Stimulated activated naive CD8-positive, alpha-beta T cell treated with anti-CD3 and anti-CD28 coated beads, Interleukin-15, amount 100 ng/mL, for 72 hours (primary cell): Measurements from ENCODE around the gene OTOS.

Experiments used
- ATAC-seq: fragments of 150-1000 bp; cut with Tn5 transposase; 2 replicates; pipeline ENCODE4 v1.10.0; 2021; ENCODE audit warnings: mild to moderate bottlenecking, moderate library complexity
- DNase-seq, 2 donors: peaks; one replicate each; pipeline ENCODE4 v3.0.0; 2021 to 2022
- H3K27ac Mint-ChIP-seq, 2 donors: one replicate each; pipeline ENCODE4 v1.8.0; 2022; ENCODE audit warnings: mild to moderate bottlenecking in 2 of 2, mixed read lengths in 2 of 2, moderate library complexity in 2 of 2
- H3K27me3 Mint-ChIP-seq: one replicate; pipeline ENCODE4 v1.8.0; 2022; ENCODE audit warnings: mixed read lengths
- H3K4me1 Mint-ChIP-seq: one replicate; pipeline ENCODE4 v1.8.0; 2022; ENCODE audit warnings: mild to moderate bottlenecking, mixed read lengths
- H3K4me3 Mint-ChIP-seq, 2 donors: one replicate each; pipeline ENCODE4 v1.8.0; 2022; ENCODE audit warnings: mild to moderate bottlenecking in 2 of 2, mixed read lengths in 2 of 2, moderate library complexity in 1 of 2
- H3K9me3 Mint-ChIP-seq, 2 donors: one replicate each; pipeline ENCODE4 v1.8.0; 2022; ENCODE audit warnings: mixed read lengths in 2 of 2

The OTOS gene

DNA sequence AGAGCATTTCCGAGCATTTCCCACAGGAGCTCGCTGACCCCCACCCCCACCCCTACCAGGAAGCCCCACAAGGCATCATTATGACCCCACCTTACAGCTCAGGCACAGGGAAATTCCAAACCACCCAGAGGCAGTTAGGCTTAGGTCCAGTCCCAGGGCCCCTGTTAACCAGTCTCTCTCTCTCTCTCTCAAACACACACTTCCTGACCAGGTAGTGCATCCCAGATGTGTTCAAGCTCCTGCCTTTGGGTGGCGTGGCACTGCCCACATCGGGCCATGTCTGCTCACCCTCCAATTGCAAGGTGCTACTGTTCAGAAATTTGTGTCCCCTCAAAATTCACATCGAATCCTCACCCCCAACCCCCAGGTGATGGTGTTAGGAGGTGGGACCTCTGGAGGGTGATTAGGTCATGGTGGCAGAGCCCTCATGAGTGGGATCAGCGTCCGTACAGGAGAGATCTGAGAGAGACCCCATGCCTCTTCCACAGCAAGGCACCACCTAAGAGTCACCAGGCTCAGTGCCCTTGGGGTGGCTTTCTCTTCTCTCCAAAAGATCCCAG is 13.2 kb downstream of the OTOS start:
- no peak for ATAC-seq
- Mint-ChIP-seq H3K27ac (peak overlapping the region in 1 of 2 donors; percentile 29), H3K9me3 (no peaks in the 10 kb centered on the region), H3K27me3 (no peaks in the 10 kb centered on the region), H3K4me1 (no peaks in the 10 kb centered on the region), H3K4me3 (no peak overlapping the region)
- no peak for DNase-seq

DNA sequence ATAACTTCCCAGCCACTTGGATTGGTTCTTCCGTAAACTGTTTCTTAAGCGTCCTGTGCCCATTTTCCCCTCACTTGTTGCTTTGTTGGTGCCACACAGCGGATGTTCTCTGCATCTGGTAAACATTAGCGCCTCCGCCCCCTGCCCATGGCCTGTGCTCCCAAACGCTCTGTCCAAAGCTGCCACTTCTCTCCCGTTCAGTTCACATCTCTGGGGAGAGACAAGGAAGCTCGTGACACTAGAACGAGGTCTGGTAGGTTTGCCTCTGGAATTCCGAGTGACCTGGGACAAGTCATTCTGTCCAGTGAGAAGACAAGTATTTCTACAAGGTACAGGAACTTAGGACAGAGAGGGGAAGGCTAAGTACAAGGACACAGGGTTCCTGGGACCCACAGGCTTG is 13.7 kb downstream of the OTOS start:
- Mint-ChIP-seq H3K4me3 (no peak overlapping the region), H3K4me1 (peaks cover 1% of the 10 kb centered on the region), H3K27ac (no peak overlapping the region), H3K27me3 (no peaks in the 10 kb centered on the region), H3K9me3 (no peaks in the 10 kb centered on the region)
- ATAC-seq: no peak
- no peak for DNase-seq

DNA sequence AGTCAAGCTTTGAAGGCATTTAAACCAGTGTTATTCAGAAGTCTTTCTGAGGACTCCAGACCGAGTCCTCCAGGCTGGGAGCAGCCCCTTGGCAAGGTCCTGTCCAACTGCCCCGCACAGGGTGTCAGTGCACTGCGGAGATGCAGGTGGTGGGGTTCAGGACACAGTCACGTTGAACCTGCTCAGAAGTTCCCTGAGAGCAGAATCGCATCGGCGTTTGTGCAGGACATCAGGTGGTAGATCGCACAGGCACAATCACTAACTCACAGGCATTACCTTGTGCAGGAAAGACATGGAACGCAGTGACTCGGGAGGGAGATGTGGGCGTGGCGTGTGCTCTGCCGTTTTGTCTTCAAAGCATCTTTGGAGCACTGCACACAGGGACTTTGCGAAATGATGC is 14.7 kb downstream of the OTOS start:
- Mint-ChIP-seq H3K4me1 (peaks cover 8% of the 10 kb centered on the region), H3K27ac (no peak overlapping the region)
- no peak for ATAC-seq

DNA sequence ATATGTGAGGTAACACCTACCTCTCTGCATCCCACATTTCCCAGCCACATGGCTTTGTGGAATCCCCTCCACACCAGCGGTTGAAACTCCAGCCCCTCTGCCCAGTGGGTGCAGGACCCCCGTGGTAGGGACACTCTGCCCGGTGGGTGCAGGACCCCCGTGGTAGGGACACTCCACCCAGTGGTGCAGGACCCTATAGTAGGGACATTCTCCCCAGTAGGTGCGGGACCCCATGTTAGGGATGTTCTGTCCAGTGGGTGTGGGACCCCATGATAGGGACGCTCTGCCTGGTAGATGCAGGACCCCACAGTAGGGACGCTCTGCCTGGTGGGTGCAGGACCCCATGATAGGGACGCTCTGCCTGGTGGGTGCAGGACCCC is 15.8 kb downstream of the OTOS start:
- Mint-ChIP-seq H3K27me3 (no peaks in the 10 kb centered on the region), H3K4me1 (peaks cover 8% of the 10 kb centered on the region), H3K9me3 (no peaks in the 10 kb centered on the region), H3K4me3 (no peak overlapping the region), H3K27ac (no peak overlapping the region)
- peak; percentile 37 for ATAC-seq
- DNase-seq: no peak

More for the DNA sequence above, 14.7 kb downstream of the OTOS start:
- Mint-ChIP-seq H3K9me3 (no peaks in the 10 kb centered on the region), H3K4me3 (no peak overlapping the region), H3K27me3 (no peaks in the 10 kb centered on the region)
- no peak for DNase-seq

DNA sequence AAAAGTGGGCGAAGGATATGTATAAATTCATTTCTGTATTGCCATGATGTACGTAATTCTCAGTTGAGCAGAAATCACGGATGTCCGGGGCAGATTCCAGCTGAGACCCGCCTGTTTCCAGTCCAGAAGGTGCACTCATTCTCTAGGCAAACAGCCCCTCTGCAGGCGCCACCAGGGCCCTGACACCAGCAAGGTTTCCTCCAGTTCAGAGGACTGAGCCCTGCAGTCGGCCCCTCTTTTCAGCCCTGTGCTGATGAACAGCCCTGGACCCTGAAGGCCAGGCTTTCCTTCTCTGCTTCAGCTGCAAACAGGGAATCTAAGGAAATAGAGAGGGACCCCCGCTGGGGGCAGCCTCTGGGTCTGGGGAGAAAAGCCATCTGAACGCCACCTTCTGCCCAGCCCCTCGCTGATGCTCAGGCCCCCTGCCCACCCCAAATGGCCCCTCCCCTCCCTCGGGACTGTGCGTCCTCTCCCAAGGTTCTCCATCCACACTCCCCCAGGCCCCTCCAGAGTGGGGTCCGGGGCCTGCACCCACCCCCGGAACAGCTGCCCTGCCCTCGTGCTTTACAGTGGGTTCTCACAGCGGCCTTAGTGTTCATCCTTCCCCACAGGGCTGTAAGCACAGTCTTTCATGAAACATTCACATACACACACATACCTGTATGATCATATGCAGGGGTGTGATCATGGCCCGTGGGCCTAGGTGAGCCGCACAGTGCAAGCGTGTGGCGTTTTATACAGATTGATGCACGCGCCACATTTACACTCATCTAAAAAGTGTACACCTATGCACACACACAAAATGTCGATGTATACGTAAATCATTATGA is 16.4 kb downstream of the OTOS start:
- Mint-ChIP-seq H3K4me1 (peaks cover 8% of the 10 kb centered on the region), H3K27me3 (no peaks in the 10 kb centered on the region), H3K4me3 (no peak overlapping the region), H3K9me3 (no peaks in the 10 kb centered on the region), H3K27ac (no peak overlapping the region)
- DNase-seq (no peak), ATAC-seq (no peak)

DNA sequence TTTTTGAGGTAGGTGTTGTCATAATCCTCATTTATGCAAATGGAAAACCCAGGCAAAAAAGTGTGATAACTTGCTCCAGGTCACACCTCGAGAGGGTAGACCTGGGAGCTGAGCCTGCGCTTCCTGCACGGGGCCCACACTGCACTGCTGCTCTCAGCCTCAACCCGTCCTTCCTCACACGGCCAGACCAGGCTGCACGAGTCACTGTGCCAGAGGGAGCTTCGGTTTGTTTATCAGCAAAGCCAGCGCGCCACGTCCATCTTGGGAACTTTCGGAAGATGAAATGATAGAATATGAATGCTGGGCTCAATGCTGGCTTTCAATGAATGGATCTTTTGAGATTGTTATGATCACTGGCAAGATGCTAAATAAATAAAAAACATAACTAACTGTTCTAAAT is 18.8 kb downstream of the OTOS start:
- H3K27ac Mint-ChIP-seq: no peak overlapping the region
- no peaks in the 10 kb centered on the region for H3K9me3 Mint-ChIP-seq
- peaks cover 8% of the 10 kb centered on the region for H3K4me1 Mint-ChIP-seq
- no peak for ATAC-seq
- no peaks in the 10 kb centered on the region for H3K27me3 Mint-ChIP-seq
- H3K4me3 Mint-ChIP-seq: no peak overlapping the region
- no peak for DNase-seq

DNA sequence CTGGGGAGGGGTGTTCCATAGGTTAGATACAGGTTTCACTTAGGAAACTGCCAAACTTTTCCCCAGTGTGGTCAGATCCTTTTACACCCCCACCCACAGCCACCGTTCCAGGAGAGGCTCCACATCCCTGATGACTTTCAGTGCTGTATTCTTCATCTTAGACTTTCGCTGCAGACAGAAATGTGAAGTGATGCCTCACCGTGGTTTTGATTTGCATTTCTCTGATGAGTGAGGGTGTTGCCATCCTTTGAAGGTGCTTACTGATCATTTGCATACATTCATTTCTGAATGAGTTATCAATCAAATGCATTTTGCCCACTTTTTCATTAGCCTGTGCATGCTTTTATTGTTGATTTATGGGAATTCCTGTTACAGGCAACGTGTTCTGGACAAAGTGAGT is 19.3 kb downstream of the OTOS start:
- peak; percentile 69 for ATAC-seq
- peaks cover 3% of the 10 kb centered on the region for H3K27me3 Mint-ChIP-seq
- H3K27ac Mint-ChIP-seq: no peak overlapping the region
- no peak overlapping the region for H3K4me3 Mint-ChIP-seq
- no peak for DNase-seq
- peaks cover 8% of the 10 kb centered on the region for H3K4me1 Mint-ChIP-seq
- H3K9me3 Mint-ChIP-seq: no peaks in the 10 kb centered on the region

DNA sequence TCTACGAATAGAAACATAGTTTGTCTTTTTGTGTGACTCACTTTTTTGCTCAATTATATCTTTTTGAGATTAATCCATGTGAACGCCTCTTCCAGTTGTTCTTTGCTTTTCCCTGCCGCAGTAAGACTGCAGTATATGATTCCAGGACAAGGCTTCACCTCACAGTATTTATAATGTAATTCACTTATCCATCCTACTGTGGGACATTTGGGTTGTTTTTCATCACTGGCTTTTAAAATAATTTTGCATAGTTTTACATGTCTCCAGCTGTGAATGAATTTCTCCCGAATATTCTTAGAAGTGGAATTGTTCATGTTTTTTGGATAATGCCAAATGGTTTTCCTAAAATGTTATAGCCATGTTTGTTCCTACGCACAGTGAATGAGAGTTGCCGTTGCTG is 26.2 kb downstream of the OTOS start:
- ATAC-seq (no peak), DNase-seq (no peak)
- no peaks in the 10 kb centered on the region for H3K4me1 Mint-ChIP-seq
- H3K4me3 Mint-ChIP-seq: no peak overlapping the region
- no peaks in the 10 kb centered on the region for H3K9me3 Mint-ChIP-seq
- H3K27ac Mint-ChIP-seq: no peak overlapping the region
- peaks cover 61% of the 10 kb centered on the region for H3K27me3 Mint-ChIP-seq

DNA sequence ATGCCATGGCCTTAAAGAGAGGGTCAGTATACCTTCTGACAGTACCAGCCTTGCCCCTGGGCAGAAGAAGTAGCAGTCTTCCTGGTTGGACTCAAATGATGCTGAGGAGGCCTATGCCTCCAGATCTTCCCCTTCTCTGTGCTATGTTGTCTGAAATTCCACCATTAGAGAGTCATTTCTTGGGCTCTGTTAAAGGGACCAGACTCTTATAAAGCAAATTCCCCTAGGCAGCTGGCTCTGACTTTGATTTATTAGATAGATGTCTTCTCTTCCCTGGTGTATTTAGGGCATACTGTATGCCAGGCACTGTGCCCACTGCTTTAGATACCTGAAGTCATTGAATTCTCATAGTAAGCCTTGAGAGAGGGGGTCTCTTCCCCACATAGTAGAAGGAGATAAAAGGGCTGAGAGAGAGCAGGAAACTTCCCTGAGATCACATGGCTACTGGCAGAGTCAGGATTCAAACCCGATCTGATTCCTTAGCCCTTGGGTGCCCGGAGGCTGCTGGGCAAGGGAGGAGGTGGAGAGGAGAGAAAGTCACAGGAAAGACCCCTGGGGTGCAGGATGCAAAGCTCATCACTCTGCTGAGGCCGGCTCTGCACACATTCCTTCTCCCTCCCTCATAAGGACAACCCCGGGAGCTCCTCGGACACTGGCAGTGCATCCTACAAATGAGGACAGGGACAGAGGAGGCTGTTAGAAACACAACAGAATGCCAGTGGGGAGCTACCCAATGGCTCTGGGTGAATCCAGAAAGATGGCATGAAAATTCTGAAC is 27.4 kb downstream of the OTOS start:
- no peak overlapping the region for H3K27ac Mint-ChIP-seq
- no peaks in the 10 kb centered on the region for H3K9me3 Mint-ChIP-seq
- H3K27me3 Mint-ChIP-seq: peaks cover 61% of the 10 kb centered on the region
- no peaks in the 10 kb centered on the region for H3K4me1 Mint-ChIP-seq
- ATAC-seq: no peak
- DNase-seq: no peak
- no peak overlapping the region for H3K4me3 Mint-ChIP-seq

DNA sequence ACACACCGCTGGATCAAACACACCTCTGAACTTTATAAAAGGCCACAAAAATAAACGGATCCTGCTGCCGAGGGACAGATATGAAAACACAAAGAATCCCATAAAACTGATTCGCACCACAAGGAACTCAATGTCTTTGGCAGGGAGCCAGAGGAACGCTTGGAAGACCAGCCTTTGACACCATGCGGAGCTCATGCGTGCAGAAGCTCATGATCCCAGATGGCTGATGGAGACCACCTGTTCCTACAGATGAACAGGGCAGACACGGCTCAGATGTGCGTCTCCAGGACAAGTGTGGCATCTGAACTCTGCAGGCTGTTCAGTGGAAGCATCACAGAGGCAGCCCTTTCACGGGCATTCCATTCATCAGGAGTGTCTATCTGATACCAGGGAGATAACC is 29.2 kb downstream of the OTOS start:
- ATAC-seq (no peak), DNase-seq (no peak)
- Mint-ChIP-seq H3K27ac (no peak overlapping the region), H3K9me3 (no peaks in the 10 kb centered on the region), H3K4me3 (no peak overlapping the region), H3K4me1 (no peaks in the 10 kb centered on the region), H3K27me3 (peaks cover 68% of the 10 kb centered on the region)

DNA sequence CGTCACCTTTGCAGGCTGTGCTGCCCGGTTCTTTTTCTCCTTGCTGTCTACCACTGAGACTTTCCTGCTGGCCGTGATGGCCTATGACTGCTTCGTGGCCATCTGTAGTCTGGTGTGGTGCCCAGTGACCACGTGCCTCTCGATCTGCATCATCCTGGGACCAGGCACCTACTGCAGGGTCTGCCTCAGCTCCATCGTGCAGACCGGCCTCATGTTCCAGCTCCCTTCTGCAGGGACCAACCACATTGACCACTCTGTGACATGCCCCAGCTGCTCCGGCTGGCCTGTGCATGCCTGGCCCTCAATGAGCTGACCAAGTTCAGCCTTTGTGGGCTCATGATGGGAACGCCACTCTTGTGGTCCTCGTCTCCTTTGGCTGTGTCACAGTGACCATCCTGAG is 31.1 kb downstream of the OTOS start:
- no peak overlapping the region for H3K27ac Mint-ChIP-seq
- peaks cover 57% of the 10 kb centered on the region for H3K27me3 Mint-ChIP-seq
- no peak overlapping the region for H3K4me3 Mint-ChIP-seq
- no peaks in the 10 kb centered on the region for H3K4me1 Mint-ChIP-seq
- no peaks in the 10 kb centered on the region for H3K9me3 Mint-ChIP-seq
- ATAC-seq: no peak
- no peak for DNase-seq

DNA sequence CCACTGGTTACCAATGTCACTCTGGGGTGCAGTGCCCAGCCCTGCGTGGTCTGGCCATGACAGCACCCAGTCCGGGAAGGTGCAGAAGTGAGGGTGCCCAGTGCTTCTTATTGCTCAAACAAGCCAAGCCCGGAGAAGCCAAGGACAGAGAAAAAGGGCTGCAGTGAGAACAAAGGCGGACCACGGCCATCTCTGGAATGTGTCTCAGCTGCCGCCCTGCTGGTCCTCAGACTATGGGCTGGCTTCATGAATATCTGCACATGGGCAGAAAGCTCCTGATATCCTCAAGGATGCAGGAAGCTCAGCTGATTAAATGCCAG is 33.0 kb downstream of the OTOS start:
- DNase-seq (no peak), ATAC-seq (no peak)
- Mint-ChIP-seq H3K9me3 (no peaks in the 10 kb centered on the region), H3K27me3 (peaks cover 58% of the 10 kb centered on the region), H3K4me1 (no peaks in the 10 kb centered on the region), H3K4me3 (no peak overlapping the region), H3K27ac (no peak overlapping the region)

DNA sequence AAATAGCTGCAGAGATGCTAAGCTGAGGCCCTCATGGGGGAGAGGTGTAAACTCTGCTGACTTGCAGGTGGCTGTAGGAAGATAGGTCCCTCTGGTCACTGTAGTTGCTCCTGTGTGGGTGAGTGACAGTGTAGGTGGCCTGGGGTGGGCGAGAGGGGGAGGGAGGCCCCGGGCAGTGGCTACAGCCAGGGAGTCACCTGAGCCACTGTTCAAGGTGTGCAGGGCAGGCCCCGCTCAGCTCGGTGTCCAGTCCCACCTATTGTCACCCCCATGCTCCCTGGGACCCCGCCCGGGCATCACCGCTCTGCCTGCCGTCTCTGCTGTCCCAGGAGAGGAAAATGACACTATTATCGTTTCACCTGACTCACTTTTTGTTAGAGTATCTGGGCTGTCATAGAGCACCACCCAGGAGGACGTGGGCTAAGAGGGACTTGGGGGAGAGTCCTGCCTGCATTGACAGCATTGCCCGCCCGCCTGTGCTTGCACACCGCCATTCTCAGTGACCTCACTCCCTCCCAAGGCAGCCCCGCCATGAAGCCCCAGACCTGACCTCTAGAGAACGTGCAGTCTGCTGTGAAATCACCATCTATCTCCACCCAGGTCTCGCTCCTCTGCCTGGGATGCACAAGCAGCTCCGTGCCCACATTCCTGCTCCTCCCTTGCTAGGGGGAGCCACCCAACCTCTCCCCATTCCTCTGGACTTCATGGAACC is 33.5 kb downstream of the OTOS start:
- Mint-ChIP-seq H3K27ac (peak overlapping the region in 1 of 2 donors; percentile 86), H3K4me3 (no peak overlapping the region)

DNA sequence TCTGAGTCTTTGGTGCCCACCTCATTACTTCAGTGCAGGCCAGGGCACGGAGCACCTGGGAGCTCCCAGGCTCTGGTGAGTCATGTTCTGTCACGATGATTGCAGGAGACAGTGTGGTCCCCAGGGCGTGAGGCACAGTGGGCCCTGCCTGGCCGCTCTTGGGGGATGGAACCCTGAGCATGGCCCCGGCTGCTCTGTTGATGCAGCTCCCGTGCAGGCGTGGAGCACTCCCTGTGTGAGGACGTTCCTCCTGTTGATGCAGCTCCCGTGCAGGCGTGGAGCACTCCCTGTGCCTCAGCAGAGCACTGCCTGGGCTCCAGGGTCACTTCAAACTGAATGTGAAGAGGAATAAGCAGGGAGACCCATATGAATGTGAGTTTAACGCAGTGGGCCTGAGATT is 34.5 kb downstream of the OTOS start:
- Mint-ChIP-seq H3K4me3 (no peak overlapping the region), H3K27me3 (peaks cover 54% of the 10 kb centered on the region), H3K9me3 (no peaks in the 10 kb centered on the region), H3K4me1 (no peaks in the 10 kb centered on the region), H3K27ac (no peak overlapping the region)
- ATAC-seq: no peak
- DNase-seq: no peak

More for the DNA sequence above, 33.5 kb downstream of the OTOS start:
- ATAC-seq (no peak), DNase-seq (no peak)
- Mint-ChIP-seq H3K4me1 (no peaks in the 10 kb centered on the region), H3K27me3 (peaks cover 54% of the 10 kb centered on the region), H3K9me3 (no peaks in the 10 kb centered on the region)

DNA sequence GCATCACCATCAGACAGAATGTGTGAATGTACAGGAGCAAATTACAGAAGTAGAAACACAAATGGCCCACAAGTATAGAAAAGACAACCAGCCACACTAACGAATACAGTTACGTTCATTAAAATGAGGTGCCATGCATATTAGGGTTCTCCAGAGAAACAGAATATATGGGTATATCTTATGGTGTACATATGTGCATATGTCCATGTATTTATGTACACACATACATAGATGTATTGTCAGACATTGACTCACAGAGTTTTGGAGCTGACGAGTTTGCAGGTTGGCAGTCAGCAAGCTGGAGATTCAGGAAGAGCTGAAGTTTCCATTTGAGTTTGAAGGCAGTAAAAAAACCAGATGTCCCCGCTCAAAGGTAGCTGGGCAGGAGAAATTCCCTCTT is 37.3 kb downstream of the OTOS start:
- Mint-ChIP-seq H3K27ac (no peak overlapping the region), H3K4me3 (no peak overlapping the region), H3K27me3 (peaks cover 64% of the 10 kb centered on the region), H3K4me1 (no peaks in the 10 kb centered on the region), H3K9me3 (peaks cover 0 to 2% of the 10 kb centered on the region in 2 donors)
- ATAC-seq (no peak), DNase-seq (no peak)

DNA sequence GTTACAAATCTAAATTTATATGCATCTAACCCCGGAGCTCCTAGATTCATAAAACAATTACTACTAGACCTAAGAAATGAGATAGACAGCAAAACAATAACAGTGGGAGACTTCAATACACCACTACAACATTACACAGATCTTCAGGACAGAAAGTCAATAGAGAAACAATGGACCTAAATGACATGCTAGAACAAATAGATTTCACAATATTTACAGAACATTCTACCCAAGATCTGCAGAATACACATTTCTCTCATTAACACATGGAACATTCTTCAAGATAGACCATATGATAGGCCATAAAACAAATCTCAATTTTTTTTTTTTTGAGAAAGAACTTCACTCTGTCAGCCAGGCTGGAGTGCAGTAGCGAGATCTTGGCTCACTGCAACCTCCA is 42.1 kb downstream of the OTOS start:
- H3K4me1 Mint-ChIP-seq: no peaks in the 10 kb centered on the region
- no peak overlapping the region for H3K4me3 Mint-ChIP-seq
- peaks cover 95% of the 10 kb centered on the region for H3K27me3 Mint-ChIP-seq
- ATAC-seq (no peak), DNase-seq (no peak)
- no peak overlapping the region for H3K27ac Mint-ChIP-seq
- H3K9me3 Mint-ChIP-seq: peaks cover 9 to 17% of the 10 kb centered on the region in 2 donors
